Frontal cortex (tissue), 4 donors: ENCODE data around the gene BCORL1. TPM values are rescaled to one million over a fixed set of nuclear protein-coding genes. Genes with fewer than 3 reads are reported as not detected.

ENCODE experiments used
- DNase-seq, 2 donors: peaks; one replicate each; pipeline ENCODE4 v3.0.0; 2012; ENCODE audit warnings: low spot score in 2 of 2
- FAIRE-seq: peaks from 2 replicates; lab custom pipeline; 2012; peaks lifted over from hg19 to GRCh38; lab: Jason Lieb, UNC
- total RNA-seq: library from RNA; depleted of rRNA; stranded (reverse); fragments of >200 nt; gene quantifications from one replicate; pipeline ENCODE4 v1.2.3, GENCODE V29; 2014
- donor health status: control.
- donor health status: control.
- donor health status: control.

BCORL1 gene
- total RNA-seq, 1 donor from 2014 or later: 2.0 TPM

DNA sequence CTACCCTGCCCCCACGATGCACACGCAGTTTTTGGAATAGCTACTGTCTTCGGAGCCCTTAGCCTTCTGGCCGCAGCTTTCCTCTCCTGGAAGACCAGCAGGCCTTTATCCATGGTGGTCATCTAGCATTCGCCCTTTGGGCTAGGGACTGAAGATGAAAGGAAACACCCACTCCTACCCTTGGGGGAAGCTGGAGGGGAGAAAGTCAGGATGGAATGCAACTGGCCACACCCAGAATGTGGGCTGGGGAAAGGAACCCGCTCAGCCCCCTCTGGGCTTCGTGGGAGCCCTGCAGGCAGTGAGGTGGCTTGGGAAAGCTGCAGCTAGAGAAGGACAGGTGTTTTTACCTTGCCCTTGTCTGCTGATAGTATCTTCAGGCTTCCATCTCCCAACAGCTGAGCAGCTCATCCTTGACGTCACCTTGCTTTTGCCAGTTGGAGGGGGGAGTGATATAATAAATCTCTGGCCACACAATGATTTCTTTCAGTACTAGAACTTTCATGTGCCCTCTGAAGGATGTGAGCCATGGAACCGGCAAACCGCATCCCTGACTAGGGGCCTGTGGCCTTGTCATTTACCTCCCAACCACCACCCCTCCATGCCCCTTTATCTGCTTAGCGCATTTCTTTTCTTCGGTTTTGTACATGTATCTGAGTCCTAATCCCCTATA lies 68.9 kb downstream of the BCORL1 start:
- FAIRE-seq (no peak), DNase-seq (no peak)

- no peak for FAIRE-seq
- no peak for DNase-seq
Observed at GRCh38 chrX:130053236-130053635, 70.8 kb downstream of the BCORL1 start.

DNA sequence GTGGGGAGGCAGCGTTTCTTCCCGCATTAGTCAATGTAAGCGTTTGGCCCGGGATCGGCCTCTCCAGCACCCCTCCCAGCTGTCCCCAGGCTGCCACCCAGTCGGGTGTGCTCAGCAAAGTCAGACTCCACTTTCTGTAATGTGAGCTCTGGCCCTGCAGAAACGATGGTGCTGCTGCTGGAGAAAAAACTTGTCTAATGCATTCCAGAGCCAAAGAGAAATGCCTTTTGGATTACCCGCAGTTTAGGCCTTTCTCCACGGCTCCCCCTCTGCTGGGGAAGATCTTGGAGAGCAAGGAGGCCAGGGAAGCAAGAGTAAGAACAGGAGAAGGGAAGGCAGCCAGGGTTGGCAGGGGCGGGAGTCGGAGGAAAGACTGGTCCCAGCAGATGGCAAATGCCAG lies 72.7 kb downstream of the BCORL1 start:
- DNase-seq (no peak), FAIRE-seq (no peak)

DNA sequence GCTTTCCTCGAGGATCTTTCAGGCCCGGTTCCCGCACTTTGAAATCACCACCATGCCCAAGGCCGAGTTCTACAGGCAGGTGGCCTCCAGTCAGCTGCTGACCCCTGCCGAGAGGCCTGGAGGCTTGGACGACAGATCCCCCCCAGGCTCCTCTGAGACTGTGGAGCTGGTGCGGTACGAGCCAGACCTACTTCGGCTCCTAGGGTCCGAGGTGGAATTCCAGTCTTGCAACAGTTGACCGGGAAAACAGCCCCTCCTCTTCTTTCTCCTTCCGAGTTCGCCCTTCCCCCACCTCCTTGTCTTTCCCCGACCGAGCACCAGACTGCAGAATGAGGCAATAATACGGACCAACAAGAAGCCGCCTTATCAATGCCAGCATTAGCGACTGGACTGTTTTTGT lies 73.5 kb downstream of the BCORL1 start:
- FAIRE-seq (no peak), DNase-seq (no peak)

DNA sequence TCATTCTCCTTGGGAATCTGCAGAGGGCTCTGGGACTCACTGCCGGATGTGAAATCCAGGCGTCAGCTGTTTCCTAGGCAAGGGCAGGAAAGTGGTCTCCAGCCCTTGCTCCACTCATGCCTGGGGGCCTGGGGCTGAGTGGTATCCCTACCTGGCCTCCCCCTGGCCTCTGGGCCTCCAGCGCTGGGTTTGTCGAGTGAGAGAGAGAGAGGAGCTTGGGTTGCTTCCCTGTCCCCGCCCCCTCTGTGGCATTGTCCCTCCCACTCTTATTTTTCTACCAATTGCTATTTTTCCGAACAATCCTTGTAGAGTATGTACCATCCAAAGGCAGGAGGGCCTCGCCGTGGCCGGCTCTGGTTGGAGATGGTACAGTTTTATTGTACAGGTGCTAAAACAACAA lies 74.8 kb downstream of the BCORL1 start:
- no peak for FAIRE-seq

DNA sequence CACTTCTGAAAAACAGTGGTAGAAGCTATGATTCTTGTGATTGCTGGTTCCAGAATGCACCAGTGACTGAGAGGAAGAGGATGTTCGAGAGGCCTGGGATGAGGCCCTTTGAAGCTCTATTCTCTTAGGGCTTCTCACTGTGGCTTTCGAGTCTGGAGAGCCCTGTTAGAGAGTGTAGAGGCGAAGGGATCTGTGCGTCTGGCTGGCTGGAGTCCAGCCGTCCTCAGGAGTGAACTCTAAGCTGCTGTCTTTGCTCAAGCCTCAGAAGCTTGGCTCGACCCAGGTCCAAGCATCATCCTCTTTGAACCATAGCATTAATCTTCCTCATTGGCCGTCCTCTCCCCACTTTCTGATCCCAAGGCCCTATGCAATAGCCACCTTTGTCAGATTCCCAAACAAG lies 76.2 kb downstream of the BCORL1 start:
- DNase-seq (no peak), FAIRE-seq (no peak)

More for the DNA sequence above, 74.8 kb downstream of the BCORL1 start:
- no peak for DNase-seq

DNA sequence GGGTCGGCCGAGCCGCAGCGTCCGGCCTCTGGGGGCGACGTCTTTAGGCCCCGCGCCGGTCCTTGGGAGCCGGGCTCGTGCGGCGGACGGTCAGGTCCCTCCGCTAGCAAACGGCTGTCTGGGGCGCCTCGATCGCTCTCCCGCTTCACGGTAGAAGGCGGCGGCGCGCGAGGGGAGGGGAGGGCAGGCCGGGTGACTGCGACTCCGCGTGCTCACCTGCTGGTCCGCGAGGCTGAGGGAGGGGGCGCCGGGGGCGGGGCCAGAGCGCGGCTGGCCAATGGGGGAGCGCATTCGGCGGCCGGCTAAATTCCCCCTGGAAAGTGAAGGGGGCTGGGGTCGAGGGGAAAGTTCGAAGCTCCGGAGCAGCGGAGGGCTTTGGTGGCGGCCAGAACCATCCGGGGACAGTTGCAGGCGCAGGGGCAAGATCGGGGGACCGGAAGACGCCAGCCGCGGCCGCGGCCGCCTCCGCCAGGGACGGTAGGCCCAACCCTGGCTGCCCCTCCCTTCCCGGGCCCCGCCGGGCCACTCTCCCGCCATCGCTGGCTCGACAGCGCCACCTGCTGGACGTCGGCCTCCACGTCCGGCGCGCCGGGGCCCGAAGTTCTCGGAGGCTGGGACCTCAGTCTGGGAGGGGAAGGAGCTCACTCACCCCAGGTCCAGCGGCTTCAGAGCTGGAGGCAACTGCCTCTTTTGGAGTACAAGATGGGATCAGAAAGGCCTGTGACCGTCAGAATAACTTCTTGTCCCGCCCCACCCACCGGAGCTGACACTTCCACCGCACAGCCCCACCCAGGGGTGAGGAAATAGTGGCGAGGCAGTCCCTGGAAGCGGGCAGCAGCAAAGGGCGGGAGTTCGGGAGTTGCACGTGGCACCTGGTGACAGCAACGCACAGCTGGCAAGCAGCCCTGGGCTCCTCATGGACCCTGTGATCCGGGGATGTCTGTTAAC lies 78.0 kb downstream of the BCORL1 start:
- FAIRE-seq: no peak

GRCh38 chrX:130066975-130067615 lies 84.7 kb downstream of the BCORL1 start:
- no peak for FAIRE-seq
- no peak for DNase-seq

More for the DNA sequence above, 78.0 kb downstream of the BCORL1 start:
- DNase-seq: peak; percentile 88 to 89

DNA sequence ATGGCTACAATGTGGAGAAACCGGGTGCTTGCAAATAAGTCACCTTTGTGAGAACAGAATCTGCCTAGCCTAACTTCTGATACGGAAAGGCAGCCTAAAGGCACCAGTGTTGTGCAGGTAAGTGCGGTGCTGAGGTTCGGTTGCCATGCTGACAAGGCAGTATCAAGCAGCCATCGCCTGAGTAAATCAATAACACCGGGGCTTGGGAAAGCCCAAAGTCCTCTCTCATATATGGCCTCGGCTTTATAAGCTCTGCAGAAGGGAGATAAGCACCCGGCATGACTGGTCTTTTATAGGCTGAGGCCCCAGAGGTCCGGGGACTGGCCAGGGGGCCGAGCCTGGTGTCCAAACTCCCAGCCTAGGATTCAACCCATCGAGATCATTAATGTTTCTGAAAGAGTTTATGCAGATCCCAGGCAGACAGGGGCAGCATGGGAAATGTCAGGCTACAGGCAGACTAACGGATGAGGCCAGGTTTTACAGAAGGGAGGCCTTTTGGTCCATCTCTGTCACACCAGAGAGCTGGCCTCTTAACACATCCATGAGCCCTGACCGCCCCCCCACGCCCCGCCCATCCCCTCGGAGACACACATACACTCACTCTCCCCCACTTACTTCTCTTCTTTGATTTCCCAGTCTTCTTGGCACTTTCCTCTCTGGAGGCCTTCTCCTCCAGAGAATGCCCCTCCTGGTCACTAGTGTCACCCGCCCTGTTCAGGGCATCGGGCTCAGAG lies 89.3 kb downstream of the BCORL1 start:
- DNase-seq (no peak), FAIRE-seq (no peak)

DNA sequence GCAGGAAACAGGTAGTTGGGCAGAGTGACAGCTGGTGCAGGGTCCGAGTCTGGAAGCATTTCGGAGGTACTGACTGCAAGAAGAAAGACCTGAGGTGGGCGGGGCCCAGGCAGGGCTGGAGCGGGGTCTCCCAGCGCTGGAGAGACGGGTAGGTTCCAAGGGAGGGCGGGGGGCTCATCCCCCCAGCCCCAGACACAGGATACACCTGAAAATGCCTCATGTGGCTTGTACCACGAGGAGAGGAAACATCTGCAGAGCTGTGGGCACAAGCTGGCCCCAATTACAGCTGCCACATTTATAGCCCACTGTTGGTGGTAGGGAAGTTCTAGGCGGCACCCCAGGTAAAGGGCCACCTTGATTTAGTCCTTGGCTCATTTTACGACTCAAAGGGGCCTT lies 89.9 kb downstream of the BCORL1 start:
- no peak for FAIRE-seq
- no peak for DNase-seq

- FAIRE-seq: no peak
- no peak for DNase-seq
Observed at GRCh38 chrX:130075777-130076176, 93.3 kb downstream of the BCORL1 start.

DNA sequence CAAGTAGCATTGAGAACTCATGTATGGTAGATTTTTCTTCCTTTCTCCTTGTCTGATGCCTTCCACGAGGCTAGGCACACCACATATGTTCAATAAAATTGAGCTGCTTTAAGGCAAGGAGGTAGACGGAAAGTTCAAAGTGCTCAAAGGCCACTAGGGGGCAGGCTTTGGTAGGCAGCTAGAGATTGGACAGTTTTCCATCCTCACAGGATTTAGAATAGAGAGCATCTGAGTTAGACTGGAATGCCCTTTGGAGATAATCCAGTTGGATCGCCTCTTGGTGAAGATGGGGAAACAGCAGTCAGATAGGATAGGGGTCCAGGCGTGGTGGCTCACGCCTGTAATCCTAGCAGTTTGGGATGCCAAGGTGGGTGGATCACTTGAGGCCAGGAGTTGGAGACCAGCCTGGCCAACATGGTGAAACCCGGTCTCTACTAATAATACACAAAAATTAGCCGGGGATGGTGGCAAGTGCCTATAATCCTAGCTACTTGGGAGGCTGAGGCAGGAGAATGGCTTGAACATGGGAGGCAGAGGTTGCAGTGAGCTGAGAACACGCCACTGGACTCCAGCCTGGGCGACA lies 97.5 kb downstream of the BCORL1 start:
- FAIRE-seq: no peak
- DNase-seq: peak; percentile 63 to 68

DNA sequence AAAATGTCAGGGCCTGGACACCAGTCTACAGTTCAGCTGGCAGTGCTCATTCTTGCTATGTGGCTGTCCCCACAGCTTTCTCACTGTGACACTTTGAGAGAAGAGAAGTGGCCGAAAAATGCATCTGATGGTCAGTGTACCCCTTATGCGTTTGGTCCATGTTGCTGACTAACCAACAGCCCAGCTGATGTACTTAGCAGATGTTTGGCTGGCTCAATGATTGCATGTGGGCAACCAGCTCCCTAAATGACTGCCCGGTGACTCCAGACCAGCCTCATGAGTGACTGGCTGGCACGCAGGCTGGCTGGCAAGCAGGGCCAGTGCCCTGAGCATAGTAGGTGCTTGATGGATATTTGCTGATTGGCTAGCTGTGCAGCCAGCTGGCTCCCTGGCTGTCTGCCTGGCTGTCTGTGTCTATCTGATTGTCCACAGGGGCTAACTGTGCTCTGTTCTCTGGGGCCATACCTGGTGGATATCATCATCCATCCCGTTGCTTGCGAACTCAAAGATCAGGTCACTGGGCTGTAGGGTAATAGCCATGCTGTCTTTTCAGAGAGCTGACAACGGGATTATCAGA lies 98.4 kb downstream of the BCORL1 start:
- FAIRE-seq (no peak), DNase-seq (no peak)

- no peak for DNase-seq
- FAIRE-seq: no peak
Observed at GRCh38 chrX:130081421-130082045, 99.1 kb downstream of the BCORL1 start.

DNA sequence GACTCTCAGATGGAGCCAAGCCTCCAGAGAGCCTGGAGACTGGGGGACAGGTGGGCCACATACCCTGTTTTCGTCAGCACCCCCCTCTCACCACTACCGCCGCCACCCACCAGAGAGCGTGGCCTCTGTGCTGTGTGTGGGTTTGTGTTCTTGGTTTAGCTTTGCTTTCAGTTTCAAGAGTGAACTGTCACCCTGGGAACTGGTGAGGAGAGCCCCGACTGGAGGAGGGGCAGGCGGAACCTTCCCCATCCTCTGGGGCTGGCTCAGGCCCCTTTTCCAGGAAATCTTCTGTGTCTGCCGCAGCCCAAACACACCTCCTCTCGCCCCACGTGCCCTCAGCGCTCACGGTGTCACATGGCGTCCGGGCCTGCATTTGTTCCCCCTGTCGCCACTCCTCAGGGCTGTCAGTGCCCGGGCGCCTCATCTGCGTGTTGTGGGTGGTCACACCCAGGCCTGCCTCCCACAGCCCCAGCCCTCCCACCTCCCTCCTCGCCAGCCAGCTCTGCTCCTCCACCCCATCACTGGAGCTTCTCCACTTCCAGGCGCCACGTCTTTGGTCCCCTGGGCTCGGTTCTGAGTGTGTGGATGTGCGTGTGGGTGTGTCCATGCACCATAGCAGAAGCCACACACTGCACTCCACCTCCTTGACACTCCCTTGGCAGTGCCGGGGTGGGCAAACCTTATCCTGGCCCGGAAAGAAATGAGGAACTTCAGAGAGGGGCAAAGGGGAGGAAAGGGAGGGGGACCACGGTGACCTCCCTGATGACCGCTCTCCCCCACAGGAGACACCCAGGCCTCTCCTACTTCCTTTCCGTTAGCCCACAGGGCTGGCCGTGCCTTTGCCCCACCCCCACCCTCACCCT lies 100.0 kb downstream of the BCORL1 start:
- no peak for DNase-seq
- no peak for FAIRE-seq

DNA sequence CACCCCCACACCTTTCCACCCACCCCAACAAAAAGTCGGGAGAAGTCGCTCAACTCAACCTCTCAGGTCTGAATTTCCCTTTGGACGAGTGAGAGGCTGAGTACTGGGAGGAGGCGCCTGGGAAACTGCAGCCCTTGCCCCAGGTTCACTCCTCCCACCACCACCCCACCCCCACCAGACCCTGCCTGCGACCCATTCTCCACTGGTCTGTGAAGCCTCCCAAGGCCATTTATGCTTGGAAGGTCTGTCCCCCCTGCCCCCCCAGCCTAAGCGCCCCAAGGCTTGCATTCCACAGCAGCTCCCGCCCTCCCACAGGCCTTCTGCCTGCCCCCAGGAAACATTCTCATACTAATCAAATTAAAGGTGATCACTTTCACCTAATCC lies 100.7 kb downstream of the BCORL1 start:
- DNase-seq: no peak
- no peak for FAIRE-seq

DNA sequence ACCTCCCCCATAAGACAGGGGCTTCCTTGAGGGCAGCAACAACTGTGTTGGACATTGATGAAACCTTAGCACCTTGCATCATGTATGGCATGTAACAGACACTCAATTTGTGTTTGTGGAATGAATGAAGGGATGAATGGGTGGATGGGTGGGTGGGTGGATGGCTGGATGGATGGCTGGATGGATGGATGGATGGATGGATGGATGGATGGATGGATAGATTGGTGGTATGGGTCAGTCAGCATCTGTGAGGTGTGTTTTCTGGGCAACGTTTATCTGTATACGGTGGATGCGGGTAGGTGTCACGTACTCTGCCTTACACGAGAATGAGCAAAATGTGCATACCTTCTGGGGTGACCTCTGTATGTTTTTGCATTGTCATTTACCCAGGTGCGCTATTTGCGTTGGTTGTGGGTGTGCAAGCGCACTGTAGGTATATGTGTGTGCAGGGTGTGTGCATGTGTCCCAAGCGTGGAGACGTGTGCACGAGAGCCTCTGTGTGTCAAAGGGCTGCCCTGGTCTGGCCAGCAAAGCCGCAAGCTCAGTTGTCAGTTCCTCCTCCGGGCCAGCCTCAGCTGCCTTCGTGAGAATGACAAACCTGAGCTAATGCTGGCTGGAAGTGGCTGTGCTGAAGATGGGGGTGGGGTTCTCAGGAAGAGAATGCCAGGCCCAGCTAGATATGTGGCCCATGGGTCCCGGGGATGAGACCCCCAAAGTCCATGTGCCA lies 101.4 kb downstream of the BCORL1 start:
- FAIRE-seq (no peak), DNase-seq (no peak)
